ENCODE measurements around the gene SLC2A13.
"Not testable (repeated sequence)": the region's sequence is repeated elsewhere in the genome, so short reads cannot be mapped to it uniquely, and the experiment has no call there.

The SLC2A13 gene

GRCh38 chr12:39807043-39807442, 298.8 kb downstream of the SLC2A13 start:
- DNase-seq (ENCODE audit: low read depth): no peak

DNA sequence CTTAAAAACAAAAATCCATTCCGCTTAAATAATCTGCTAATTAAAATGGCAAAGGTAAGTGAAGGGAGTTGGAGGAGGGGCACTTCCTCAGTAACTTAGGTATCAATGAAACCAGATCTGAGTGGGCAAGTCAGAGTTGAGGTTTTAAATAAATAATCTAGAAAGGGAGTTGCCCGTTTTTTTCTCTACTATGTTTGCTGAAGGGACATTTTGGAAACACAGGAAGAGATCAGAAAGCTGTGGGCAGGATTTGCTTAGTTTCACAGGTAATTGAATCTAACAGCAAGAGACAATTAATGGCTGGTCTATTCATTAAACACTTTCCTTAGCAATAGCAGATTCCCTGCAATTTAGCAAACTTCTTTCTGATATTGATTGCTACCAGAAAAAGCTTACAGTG, 300.2 kb downstream of the SLC2A13 start:
- no peak for DNase-seq (ENCODE audit: low read depth)

GRCh38 chr12:39804898-39805297, 301.0 kb downstream of the SLC2A13 start:
- no peak for DNase-seq (ENCODE audit: low read depth)

DNA sequence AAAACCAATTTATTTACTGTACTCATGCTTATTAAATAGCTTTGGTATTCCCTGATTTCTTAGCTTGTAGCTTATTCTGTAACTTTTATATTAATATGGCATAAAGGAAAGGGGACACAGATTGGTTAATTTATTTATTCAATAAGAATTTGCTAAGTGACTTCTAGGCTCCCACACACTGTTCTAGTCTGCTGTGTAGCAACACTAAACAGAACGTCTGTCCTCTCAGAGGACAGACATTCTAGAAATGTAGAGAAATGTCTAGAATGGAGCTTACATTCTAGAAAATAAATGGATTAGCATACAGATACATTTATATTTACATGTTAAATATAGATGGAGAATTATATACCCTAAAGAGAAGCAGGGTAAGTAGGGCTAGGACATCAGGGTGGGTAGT, 301.4 kb downstream of the SLC2A13 start:
- DNase-seq (ENCODE audit: low read depth): no peak

GRCh38 chr12:39803151-39803550, 302.7 kb downstream of the SLC2A13 start:
- DNase-seq (ENCODE audit: low read depth): no peak

- DNase-seq (ENCODE audit: low read depth): no peak
These were observed 306.9 kb downstream of the SLC2A13 start for GRCh38 chr12:39798977-39799376.

DNA sequence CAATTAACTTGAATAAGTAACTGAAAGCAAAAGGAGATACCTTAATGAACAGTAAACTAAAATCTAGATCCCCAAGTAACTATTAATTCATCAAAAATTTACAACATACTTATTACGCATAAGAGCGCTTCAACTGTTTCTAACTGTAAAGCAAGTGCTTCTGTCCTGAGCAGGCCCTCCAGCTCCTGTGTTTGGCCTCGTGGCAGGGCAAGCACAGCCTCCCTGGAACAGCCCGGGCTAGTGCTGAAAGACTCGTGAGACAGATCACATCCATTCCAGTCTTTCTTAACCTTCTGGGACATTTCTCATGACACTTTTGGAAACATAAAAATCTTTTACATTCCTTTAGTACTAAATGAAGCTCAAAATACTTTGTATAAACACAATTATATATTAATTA, 307.5 kb downstream of the SLC2A13 start:
- no peak for DNase-seq (ENCODE audit: low read depth)

GRCh38 chr12:39795481-39795880, 310.4 kb downstream of the SLC2A13 start:
- no peak for DNase-seq (ENCODE audit: low read depth)

- DNase-seq (ENCODE audit: low read depth): no peak
These were observed 312.9 kb downstream of the SLC2A13 start for GRCh38 chr12:39792938-39793337.

DNA sequence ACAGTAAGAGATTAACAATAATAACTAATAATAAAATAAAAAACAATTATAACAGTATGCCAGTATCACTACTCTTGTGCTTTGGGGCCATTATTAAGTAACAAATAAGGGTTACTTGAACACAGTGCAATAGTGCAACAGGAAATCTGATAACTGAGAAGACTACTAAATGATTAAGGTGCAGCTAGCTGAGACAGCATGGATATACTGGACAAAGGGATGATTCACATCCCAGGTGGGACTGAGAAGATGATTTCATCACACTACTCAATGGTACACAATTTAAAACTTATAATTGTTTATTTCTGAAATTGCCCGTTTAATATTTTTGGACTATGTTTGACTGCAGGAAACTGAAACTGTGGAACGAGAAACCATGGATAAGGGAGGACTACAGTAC, 317.6 kb downstream of the SLC2A13 start:
- DNase-seq (ENCODE audit: low read depth): no peak

- not testable (repeated sequence) for DNase-seq (ENCODE audit: low read depth)
These were observed 320.1 kb downstream of the SLC2A13 start for GRCh38 chr12:39785814-39786213.

- DNase-seq (ENCODE audit: low read depth): no peak
These were observed 323.8 kb downstream of the SLC2A13 start for GRCh38 chr12:39782026-39782545.

DNA sequence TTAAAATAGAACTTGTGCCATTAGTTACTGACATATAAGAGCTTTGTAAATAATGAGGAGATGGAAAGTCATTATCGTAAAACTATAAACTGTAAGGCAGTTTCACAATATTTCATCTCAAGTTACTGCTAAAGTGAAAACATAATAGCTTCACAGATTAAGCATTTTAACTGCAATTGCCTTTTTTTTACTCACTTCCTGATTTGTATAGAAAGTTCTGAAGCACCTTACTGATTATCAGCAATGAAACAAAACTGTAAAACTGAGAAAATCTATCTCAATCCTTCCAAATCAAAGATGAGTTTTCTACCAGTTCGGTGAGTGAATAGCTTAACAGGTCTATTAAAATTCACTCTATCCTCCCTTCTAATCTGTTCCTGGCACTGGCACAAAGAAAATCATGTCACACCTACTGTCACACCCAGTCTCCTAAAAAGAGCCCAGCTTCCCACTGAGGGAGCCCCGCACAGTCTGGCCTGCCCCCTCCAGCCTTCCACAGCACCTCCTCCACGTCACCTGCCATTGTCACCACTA, 324.9 kb downstream of the SLC2A13 start:
- no peak for DNase-seq (ENCODE audit: low read depth)

- DNase-seq (ENCODE audit: low read depth): no peak
These were observed 325.4 kb downstream of the SLC2A13 start for GRCh38 chr12:39780411-39780912.

DNA sequence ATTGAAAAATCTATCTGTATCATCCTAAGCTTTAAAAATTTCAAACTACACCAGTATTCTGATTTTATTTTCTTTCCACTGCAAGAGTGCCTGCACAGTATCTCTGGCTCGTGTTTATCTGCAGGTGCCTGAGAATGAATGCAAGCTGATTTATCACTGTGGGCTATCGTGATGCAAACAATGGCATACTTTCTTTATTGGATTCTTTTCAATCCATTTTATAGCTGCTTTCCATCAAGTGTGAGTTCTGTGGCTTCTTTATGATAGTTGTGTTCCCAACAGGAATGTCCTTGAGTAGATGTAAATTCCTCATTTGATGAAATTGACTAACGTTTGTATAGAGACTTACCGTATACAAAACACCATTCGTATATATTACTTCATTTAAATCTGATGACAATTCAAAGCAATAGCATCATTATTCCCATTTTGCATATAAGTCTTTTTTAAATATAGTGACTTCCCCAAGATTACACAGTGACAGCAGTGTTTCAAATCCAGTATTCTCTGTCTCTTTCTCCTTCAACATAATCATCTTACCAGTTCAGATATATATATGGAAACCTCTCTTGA, 326.0 kb downstream of the SLC2A13 start:
- DNase-seq (ENCODE audit: low read depth): no peak

- DNase-seq (ENCODE audit: low read depth): no peak
These were observed 328.4 kb downstream of the SLC2A13 start for GRCh38 chr12:39777465-39777864.

DNA sequence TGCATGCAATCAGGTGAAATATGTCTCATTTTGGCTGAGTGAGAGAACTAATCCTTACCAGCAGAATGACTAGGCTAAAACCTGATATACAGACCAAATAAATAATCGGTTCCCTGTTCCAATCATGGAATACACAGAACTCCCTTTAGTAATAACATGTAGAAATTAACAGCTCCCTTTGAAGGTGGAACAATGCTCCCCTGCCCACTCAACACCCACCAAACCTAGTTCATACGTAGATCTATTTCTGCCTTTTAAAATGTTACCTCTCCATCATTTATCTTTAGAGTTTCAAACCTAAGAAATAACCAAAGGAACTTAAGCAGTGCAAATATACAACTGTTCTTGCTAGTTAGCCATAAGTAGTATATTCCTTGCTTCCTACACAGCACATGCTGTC, 332.6 kb downstream of the SLC2A13 start:
- DNase-seq (ENCODE audit: low read depth): no peak

GRCh38 chr12:39772821-39773259, 333.0 kb downstream of the SLC2A13 start:
- no peak for DNase-seq (ENCODE audit: low read depth)

DNA sequence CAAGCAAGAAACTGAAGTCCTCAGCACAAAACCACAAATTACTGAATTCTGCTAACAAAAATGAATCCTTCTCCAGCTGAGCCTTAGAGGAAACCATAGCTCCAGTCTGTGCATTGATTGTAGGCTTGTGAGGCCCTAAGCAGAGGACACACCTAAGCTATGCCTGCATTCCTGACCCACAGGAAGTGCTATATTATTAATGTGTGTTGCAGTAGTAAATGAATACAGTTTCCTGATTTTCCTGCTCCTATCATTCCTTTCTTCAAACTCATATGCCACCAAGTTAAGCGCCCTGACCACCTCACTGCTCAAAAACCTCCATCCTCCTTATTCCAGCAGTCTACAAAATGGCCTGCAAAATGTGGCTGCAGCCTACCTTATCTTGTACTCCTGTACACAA, 334.4 kb downstream of the SLC2A13 start:
- DNase-seq (ENCODE audit: low read depth): no peak

DNA sequence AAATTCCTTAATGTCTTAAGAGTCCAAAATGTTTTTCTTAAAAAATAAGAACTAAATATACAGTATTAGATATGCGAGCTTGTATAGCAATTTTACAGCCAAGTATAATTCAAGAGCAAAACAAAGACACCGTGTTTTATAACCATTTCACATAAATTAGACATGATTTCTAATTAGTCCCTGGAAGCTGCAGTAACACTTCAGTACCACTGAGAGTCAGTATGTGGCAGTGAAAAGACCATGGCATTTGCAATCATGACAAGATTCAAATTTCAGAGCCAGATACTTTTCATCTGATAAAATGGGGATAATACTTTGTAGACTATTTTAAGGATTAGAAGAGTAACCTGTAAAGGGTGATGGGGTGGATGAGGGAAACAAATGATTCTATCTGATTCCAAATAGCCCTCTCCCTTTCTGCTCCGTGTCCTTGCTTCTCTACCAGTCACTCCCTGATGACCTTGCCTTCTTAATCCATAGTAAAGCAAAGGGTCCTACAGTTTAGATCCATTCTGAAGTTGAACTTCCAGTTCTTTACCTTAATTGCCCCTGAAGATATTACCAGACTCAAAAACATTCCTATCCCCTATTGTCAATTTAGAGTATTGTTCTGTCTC, 340.8 kb downstream of the SLC2A13 start:
- no peak for DNase-seq (ENCODE audit: low read depth)

DNA sequence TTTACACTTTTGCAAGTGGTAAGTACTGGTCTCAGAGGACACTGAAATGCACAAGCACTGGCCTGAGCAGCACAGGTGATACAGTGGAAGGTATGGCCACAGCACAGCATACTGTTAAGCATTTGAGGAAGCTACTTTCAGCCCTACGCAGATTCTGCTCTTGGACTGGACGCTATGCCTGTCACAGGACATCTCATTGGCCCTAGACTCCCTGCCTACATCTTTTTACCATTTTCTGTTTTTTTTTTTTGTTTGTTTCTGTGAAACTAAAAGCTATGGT, 342.1 kb downstream of the SLC2A13 start:
- no peak for DNase-seq (ENCODE audit: low read depth)

GRCh38 chr12:39763071-39763889, 342.6 kb downstream of the SLC2A13 start:
- no peak for DNase-seq (ENCODE audit: low read depth)

- DNase-seq (ENCODE audit: low read depth): no peak
These were observed 350.4 kb downstream of the SLC2A13 start for GRCh38 chr12:39755478-39755877.

All from HS-27A (cell line).